ENCODE measurements around the gene CYP2J2.
"Not testable (repeated sequence)": the region's sequence is repeated elsewhere in the genome, so short reads cannot be mapped to it uniquely, and the experiment has no call there.

Gene CYP2J2

GRCh38 chr1:59921258-59921899 lies 5.2 kb downstream of the CYP2J2 start:
- not testable (repeated sequence) for DNase-seq (ENCODE audit: low read depth in 1 of 2, low spot score in 1 of 2)

GRCh38 chr1:59919746-59920145 lies 6.8 kb downstream of the CYP2J2 start:
- no peak for DNase-seq (ENCODE audit: low read depth in 1 of 2, low spot score in 1 of 2)

- DNase-seq (ENCODE audit: low read depth in 1 of 2, low spot score in 1 of 2): no peak
Observed at GRCh38 chr1:59917785-59918180, 8.8 kb downstream of the CYP2J2 start.

- DNase-seq (ENCODE audit: low read depth in 1 of 2, low spot score in 1 of 2): no peak
Observed at GRCh38 chr1:59917026-59917784, 9.4 kb downstream of the CYP2J2 start.

- no peak for DNase-seq (ENCODE audit: low read depth in 1 of 2, low spot score in 1 of 2)
Observed at GRCh38 chr1:59915516-59915915, 11.1 kb downstream of the CYP2J2 start.

- DNase-seq (ENCODE audit: low read depth in 1 of 2, low spot score in 1 of 2): not testable (repeated sequence)
Observed at GRCh38 chr1:59914791-59915286, 11.7 kb downstream of the CYP2J2 start.

- no peak for DNase-seq (ENCODE audit: low read depth in 1 of 2, low spot score in 1 of 2)
Observed at GRCh38 chr1:59908682-59909081, 17.9 kb downstream of the CYP2J2 start.

- no peak for DNase-seq (ENCODE audit: low read depth in 1 of 2, low spot score in 1 of 2)
Observed at GRCh38 chr1:59908084-59908483, 18.5 kb downstream of the CYP2J2 start.

GRCh38 chr1:59906931-59907330 lies 19.6 kb downstream of the CYP2J2 start:
- DNase-seq (ENCODE audit: low read depth in 1 of 2, low spot score in 1 of 2): no peak

GRCh38 chr1:59903141-59903754 lies 23.3 kb downstream of the CYP2J2 start:
- no peak for DNase-seq (ENCODE audit: low read depth in 1 of 2, low spot score in 1 of 2)

GRCh38 chr1:59901770-59902388 lies 24.7 kb downstream of the CYP2J2 start:
- no peak for DNase-seq (ENCODE audit: low read depth in 1 of 2, low spot score in 1 of 2)

- DNase-seq (ENCODE audit: low read depth in 1 of 2, low spot score in 1 of 2): no peak
Observed at GRCh38 chr1:59900640-59901039, 25.9 kb downstream of the CYP2J2 start.

- DNase-seq (ENCODE audit: low read depth in 1 of 2, low spot score in 1 of 2): no peak
Observed at GRCh38 chr1:59898927-59899326, 27.6 kb downstream of the CYP2J2 start.

- DNase-seq (ENCODE audit: low read depth in 1 of 2, low spot score in 1 of 2): no peak
Observed at GRCh38 chr1:59897165-59897564, 29.4 kb downstream of the CYP2J2 start.

- DNase-seq (ENCODE audit: low read depth in 1 of 2, low spot score in 1 of 2): no peak
Observed at GRCh38 chr1:59892841-59893811, 33.4 kb downstream of the CYP2J2 start.

GRCh38 chr1:59885160-59885832 lies 41.3 kb downstream of the CYP2J2 start:
- no peak for DNase-seq (ENCODE audit: low read depth in 1 of 2, low spot score in 1 of 2)

GRCh38 chr1:59880735-59881134 lies 45.8 kb downstream of the CYP2J2 start:
- no peak for DNase-seq (ENCODE audit: low read depth in 1 of 2, low spot score in 1 of 2)

- no peak for DNase-seq (ENCODE audit: low read depth in 1 of 2, low spot score in 1 of 2)
Observed at GRCh38 chr1:59879996-59880505, 46.5 kb downstream of the CYP2J2 start.

- no peak for DNase-seq (ENCODE audit: low read depth in 1 of 2, low spot score in 1 of 2)
Observed at GRCh38 chr1:59879574-59879973, 47.0 kb downstream of the CYP2J2 start.

GRCh38 chr1:59878370-59878769 lies 48.2 kb downstream of the CYP2J2 start:
- DNase-seq (ENCODE audit: low read depth in 1 of 2, low spot score in 1 of 2): no peak
